ENCODE measurements around the gene DENND1A.

GRCh38 chr9:123597048-123597447, 332.9 kb downstream of the DENND1A start:
- TF ChIP-seq CTCF (IDR thresholded peaks at IDR 0.05) (no peak), POLR2A (IDR thresholded peaks at IDR 0.05) (no peak)
